ENCODE measurements around the gene SEPTIN1.

DNA sequence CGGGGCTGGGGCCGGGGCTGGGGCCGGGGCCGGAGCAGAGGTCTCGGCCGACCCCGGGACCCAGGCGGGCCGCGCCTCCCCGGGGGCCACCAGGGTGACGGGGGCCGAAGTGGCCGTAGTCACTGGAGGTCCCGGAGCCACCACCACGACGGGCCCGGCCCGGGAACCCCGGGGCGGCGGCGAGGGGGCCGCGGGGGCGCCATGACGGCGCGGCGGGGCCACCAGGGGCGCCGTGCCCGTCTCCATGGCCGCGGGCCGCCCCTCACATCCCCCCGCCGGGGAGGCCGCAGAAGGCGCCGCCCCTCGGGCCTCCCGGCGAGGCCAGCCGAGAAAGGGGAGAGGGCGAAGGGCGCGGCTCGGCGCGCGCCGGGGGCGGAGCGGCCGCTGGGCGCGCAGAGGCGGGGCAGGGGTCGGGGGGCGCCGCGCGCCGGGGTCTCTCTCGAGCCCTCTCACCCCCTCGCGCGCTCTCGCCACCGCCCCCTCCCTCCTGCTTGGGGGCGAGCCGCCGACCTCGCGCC lies 12.4 kb downstream of the SEPTIN1 start:
- peak in 1 of 3 donors; percentile 41 for TF ChIP-seq POLR2A (IDR thresholded peaks at IDR 0.05)
- TF ChIP-seq, protein P1, sequence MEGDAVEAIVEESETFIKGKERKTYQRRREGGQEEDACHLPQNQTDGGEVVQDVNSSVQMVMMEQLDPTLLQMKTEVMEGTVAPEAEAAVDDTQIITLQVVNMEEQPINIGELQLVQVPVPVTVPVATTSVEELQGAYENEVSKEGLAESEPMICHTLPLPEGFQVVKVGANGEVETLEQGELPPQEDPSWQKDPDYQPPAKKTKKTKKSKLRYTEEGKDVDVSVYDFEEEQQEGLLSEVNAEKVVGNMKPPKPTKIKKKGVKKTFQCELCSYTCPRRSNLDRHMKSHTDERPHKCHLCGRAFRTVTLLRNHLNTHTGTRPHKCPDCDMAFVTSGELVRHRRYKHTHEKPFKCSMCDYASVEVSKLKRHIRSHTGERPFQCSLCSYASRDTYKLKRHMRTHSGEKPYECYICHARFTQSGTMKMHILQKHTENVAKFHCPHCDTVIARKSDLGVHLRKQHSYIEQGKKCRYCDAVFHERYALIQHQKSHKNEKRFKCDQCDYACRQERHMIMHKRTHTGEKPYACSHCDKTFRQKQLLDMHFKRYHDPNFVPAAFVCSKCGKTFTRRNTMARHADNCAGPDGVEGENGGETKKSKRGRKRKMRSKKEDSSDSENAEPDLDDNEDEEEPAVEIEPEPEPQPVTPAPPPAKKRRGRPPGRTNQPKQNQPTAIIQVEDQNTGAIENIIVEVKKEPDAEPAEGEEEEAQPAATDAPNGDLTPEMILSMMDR (IDR thresholded peaks at IDR 0.05) = peak in 2 of 7 experiments; percentile 0 to 25
